Suprapubic skin (tissue), 4 donors: ENCODE results near the gene TRPM6. TPM values are rescaled to one million over a fixed set of nuclear protein-coding genes. Genes with fewer than 3 reads are reported as not detected.

Experiments used
- DNase-seq, 2 donors: peaks; one replicate each; pipeline ENCODE4 v3.0.0-alpha.2; 2019; ENCODE audit warnings: low spot score in 2 of 2
- H3K27ac ChIP-seq: fragments of 200-600 bp; sonication (generic); one replicate; pipeline ENCODE4 v1.5.1; 2019
- H3K27me3 ChIP-seq: fragments of 200-600 bp; sonication (generic); one replicate; pipeline ENCODE4 v1.5.1; 2019
- H3K36me3 ChIP-seq: fragments of 200-600 bp; sonication (generic); one replicate; pipeline ENCODE4 v1.5.1; 2019
- H3K4me1 ChIP-seq: fragments of 200-600 bp; sonication (generic); one replicate; pipeline ENCODE4 v1.5.1; 2019
- H3K4me3 ChIP-seq: fragments of 200-600 bp; sonication (generic); one replicate; pipeline ENCODE4 v1.5.1; 2019; ENCODE audit warnings: mild to moderate bottlenecking
- H3K9me3 ChIP-seq: fragments of 200-600 bp; sonication (generic); one replicate; pipeline ENCODE4 v1.5.1; 2019
- EP300 ChIP-seq: sonication (generic); formaldehyde crosslinking; IDR thresholded peaks from one replicate; pipeline ENCODE4 v1.6.1; 2017; ENCODE audit warnings: antibody characterized with exemption
- POLR2A ChIP-seq, 2 donors: fragments of 450-650 bp; IDR thresholded peaks; one replicate each; pipeline ENCODE4 v1.6.1; 2017; ENCODE audit warnings: antibody characterized with exemption in 2 of 2, mild to moderate bottlenecking in 2 of 2, moderate library complexity in 2 of 2
- POLR2AphosphoS5 ChIP-seq, 3 donors: sonication (generic); formaldehyde crosslinking; IDR thresholded peaks; one replicate each; pipeline ENCODE4 v1.6.1; 2017; ENCODE audit warnings: antibody characterized with exemption in 3 of 3
- WGBS: methylation state at CpG from one replicate; pipeline ENCODE4 v1.1.5; 2018; 5-methylcytosine and 5-hydroxymethylcytosine counted together
- total RNA-seq, 4 donors: library from RNA; depleted of rRNA; stranded (reverse); fragments of >200 nt; gene quantifications; one replicate each; pipeline ENCODE4 v1.1.0, GENCODE V29; 2016
- TF ChIP-seq, protein P1 (sequence below), 2 donors: fragments of 200-600 bp in 1 of 2; fragments of 450-650 bp in 1 of 2; sonication (generic) in 1 of 2; IDR thresholded peaks; one replicate each; pipeline ENCODE4 v1.5.1; 2016 to 2019; ENCODE audit warnings: antibody characterized with exemption in 2 of 2, mild to moderate bottlenecking in 1 of 2, moderate library complexity in 1 of 2

TRPM6 gene
- total RNA-seq, 4 donors from 2014 or later = 0.53 to 1.6 (median 1.0) TPM

DNA sequence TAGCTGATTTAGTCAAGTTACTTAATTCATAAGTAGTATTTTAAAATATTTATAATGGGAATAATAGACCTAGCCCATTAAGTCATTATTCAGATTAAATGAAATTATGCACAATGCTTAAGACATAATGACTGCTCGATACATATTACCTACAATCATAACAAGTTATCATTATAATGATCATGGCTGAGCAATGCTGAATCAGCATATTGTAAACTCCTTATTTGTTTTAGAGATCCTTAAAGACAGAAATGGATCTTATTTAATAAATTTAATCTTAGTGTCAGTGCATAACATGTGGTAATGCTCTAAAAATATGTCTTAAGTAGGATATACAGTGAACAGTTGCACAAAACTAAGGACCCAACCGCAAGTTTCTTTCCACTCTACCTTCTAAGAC is 169.0 kb downstream of the TRPM6 start:
- 94% methylated on average over 2 of the region's 2 CpGs for WGBS
- Histone ChIP-seq H3K4me3 (no peak overlapping the region), H3K9me3 (no peaks in the 10 kb centered on the region), H3K27me3 (no peaks in the 10 kb centered on the region), H3K27ac (no peak overlapping the region), H3K4me1 (no peaks in the 10 kb centered on the region), H3K36me3 (no peaks in the 10 kb centered on the region)
- TF ChIP-seq, protein P1, sequence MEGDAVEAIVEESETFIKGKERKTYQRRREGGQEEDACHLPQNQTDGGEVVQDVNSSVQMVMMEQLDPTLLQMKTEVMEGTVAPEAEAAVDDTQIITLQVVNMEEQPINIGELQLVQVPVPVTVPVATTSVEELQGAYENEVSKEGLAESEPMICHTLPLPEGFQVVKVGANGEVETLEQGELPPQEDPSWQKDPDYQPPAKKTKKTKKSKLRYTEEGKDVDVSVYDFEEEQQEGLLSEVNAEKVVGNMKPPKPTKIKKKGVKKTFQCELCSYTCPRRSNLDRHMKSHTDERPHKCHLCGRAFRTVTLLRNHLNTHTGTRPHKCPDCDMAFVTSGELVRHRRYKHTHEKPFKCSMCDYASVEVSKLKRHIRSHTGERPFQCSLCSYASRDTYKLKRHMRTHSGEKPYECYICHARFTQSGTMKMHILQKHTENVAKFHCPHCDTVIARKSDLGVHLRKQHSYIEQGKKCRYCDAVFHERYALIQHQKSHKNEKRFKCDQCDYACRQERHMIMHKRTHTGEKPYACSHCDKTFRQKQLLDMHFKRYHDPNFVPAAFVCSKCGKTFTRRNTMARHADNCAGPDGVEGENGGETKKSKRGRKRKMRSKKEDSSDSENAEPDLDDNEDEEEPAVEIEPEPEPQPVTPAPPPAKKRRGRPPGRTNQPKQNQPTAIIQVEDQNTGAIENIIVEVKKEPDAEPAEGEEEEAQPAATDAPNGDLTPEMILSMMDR (IDR thresholded peaks at IDR 0.05) = no peak
- TF ChIP-seq EP300 (no peak), POLR2AphosphoS5 (IDR thresholded peaks at IDR 0.05) (no peak), POLR2A (IDR thresholded peaks at IDR 0.05) (no peak)
- DNase-seq = no peak

- 58% methylated on average over 5 of the region's 5 CpGs for WGBS
- no peak for TF ChIP-seq POLR2A (IDR thresholded peaks at IDR 0.05)
- TF ChIP-seq, protein P1 (IDR thresholded peaks at IDR 0.05) = no peak
- TF ChIP-seq EP300 = no peak
- TF ChIP-seq POLR2AphosphoS5 (IDR thresholded peaks at IDR 0.05) = no peak
- Histone ChIP-seq H3K4me1 (no peaks in the 10 kb centered on the region), H3K36me3 (no peaks in the 10 kb centered on the region), H3K27ac (no peak overlapping the region), H3K27me3 (peaks cover 3% of the 10 kb centered on the region), H3K9me3 (no peaks in the 10 kb centered on the region), H3K4me3 (no peak overlapping the region)
- DNase-seq = no peak
Observed at GRCh38 chr9:74711341-74711740, 176.4 kb downstream of the TRPM6 start.

DNA sequence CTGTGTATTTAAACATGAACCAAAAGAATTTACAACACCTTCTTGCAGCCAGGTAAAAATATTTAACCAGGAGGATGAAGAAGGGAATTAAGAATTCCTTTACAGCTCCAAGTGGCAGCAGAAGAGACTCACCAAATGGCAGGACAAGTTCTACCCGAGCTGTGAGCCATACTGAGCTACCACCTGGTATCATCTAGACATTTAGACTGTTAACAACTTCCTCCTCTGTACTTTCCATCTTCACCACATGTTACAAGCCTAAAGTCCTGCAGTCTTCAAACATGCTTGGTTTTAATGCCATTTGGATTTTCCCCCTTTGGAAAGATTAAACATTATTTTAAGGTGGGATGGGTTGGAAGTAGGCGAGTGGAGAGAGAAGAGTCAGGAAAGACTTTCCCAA is 190.2 kb downstream of the TRPM6 start:
- no peaks in the 10 kb centered on the region for H3K4me1 ChIP-seq
- H3K4me3 ChIP-seq = no peak overlapping the region
- TF ChIP-seq POLR2AphosphoS5 (IDR thresholded peaks at IDR 0.05) = no peak
- no peak for TF ChIP-seq EP300
- TF ChIP-seq POLR2A (IDR thresholded peaks at IDR 0.05) = no peak
- WGBS = 63% methylated on average over 2 of the region's 2 CpGs
- no peaks in the 10 kb centered on the region for H3K27me3 ChIP-seq
- H3K9me3 ChIP-seq = no peaks in the 10 kb centered on the region
- H3K27ac ChIP-seq = no peak overlapping the region
- no peaks in the 10 kb centered on the region for H3K36me3 ChIP-seq
- DNase-seq = no peak

DNA sequence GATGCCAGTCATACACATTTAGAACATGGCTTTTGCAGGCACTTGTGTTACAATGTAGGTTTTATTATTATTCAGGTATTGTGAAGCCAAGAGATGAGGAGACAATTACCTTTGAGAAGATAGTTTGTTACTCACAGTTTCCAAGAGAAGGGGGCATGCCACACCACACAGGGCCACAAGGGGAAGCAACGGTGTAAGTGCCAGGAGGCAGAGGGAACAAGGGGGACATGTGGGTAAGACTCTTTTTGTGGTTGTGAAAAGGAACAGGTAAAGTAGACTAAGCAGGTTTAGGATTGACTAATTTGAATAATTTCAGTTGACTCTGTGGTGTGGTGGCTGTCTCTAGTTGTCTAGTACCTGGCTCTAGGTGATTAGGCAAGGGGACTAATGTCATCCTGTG is 191.2 kb downstream of the TRPM6 start:
- DNase-seq = no peak
- no peaks in the 10 kb centered on the region for H3K9me3 ChIP-seq
- H3K4me1 ChIP-seq = no peaks in the 10 kb centered on the region
- no peak overlapping the region for H3K27ac ChIP-seq
- no peaks in the 10 kb centered on the region for H3K36me3 ChIP-seq
- no peak overlapping the region for H3K4me3 ChIP-seq
- TF ChIP-seq POLR2A (IDR thresholded peaks at IDR 0.05) (no peak), POLR2AphosphoS5 (IDR thresholded peaks at IDR 0.05) (no peak), EP300 (no peak)
- TF ChIP-seq, protein P1 (IDR thresholded peaks at IDR 0.05) = no peak
- WGBS = 77% methylated on average over 1 of the region's 1 CpG
- H3K27me3 ChIP-seq = no peaks in the 10 kb centered on the region

GRCh38 chr9:74691058-74691457 is 196.7 kb downstream of the TRPM6 start:
- no peak for DNase-seq
- Histone ChIP-seq H3K4me3 (no peak overlapping the region), H3K36me3 (no peaks in the 10 kb centered on the region), H3K4me1 (no peaks in the 10 kb centered on the region), H3K27ac (no peak overlapping the region), H3K27me3 (no peaks in the 10 kb centered on the region), H3K9me3 (no peaks in the 10 kb centered on the region)
- TF ChIP-seq, protein P1 (IDR thresholded peaks at IDR 0.05) = no peak
- TF ChIP-seq EP300 = no peak
- TF ChIP-seq POLR2A (IDR thresholded peaks at IDR 0.05) = no peak
- TF ChIP-seq POLR2AphosphoS5 (IDR thresholded peaks at IDR 0.05) = no peak
- WGBS = 61% methylated on average over 8 of the region's 8 CpGs

DNA sequence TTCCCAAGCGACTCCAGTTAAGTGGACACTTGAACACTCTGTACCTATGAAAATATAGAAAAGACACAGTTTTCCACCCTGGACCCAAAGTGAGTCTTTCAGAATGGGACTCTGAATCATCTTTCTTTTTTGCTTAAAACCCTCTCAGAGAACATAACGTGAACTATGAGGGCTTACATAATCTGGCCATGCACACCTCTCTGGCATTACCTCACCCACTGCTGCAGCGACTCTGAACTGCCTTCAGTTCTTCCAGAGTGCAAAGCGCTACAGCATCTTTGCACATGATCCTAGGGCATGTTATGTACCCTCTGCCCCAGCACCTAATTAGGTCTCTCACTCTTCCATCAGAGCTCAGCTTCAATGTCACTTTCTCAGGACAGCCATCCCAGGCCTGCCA is 204.4 kb downstream of the TRPM6 start:
- TF ChIP-seq POLR2A (IDR thresholded peaks at IDR 0.05) = no peak
- TF ChIP-seq, protein P1 (IDR thresholded peaks at IDR 0.05) = no peak
- TF ChIP-seq EP300 = no peak
- H3K9me3 ChIP-seq = no peaks in the 10 kb centered on the region
- H3K4me1 ChIP-seq = no peaks in the 10 kb centered on the region
- no peak overlapping the region for H3K4me3 ChIP-seq
- WGBS = 86% methylated on average over 4 of the region's 4 CpGs
- no peak overlapping the region for H3K27ac ChIP-seq
- DNase-seq = no peak
- no peaks in the 10 kb centered on the region for H3K27me3 ChIP-seq
- H3K36me3 ChIP-seq = no peaks in the 10 kb centered on the region
